ENCODE data around the gene OR4D10. TPM values are rescaled to one million over a fixed set of nuclear protein-coding genes. Genes with fewer than 3 reads are reported as not detected.
"Not testable (repeated sequence)": the region's sequence is repeated elsewhere in the genome, so short reads cannot be mapped to it uniquely, and the experiment has no call there.

Gene OR4D10
- total RNA-seq = not detected

- Histone ChIP-seq H3K4me3 (ENCODE audit: low read length in 3 of 3) (no peak within 1 kb of the TSS), H3K27me3 (ENCODE audit: control insufficient read depth in 3 of 3, insufficient read depth in 3 of 3, low read length in 3 of 3) (no peaks in the 10 kb centered on the region), H3K9ac (ENCODE audit: low read depth in 1 of 3, low read length in 3 of 3) (no peak within 1 kb of the TSS), H3K27ac (ENCODE audit: low read depth, low read length) (no peak within 1 kb of the TSS), H3K9me3 (ENCODE audit: control insufficient read depth in 3 of 3, low read length in 3 of 3) (no peaks in the 10 kb centered on the region), H3K4me1 (ENCODE audit: control insufficient read depth in 3 of 3, insufficient read depth in 3 of 3, low read length in 3 of 3) (no peaks in the 10 kb centered on the region), H3K36me3 (ENCODE audit: control insufficient read depth in 3 of 3, insufficient read depth in 3 of 3, low read length in 3 of 3) (no peaks in the 10 kb centered on the region)
These were observed at the start of gene OR4D10 for GRCh38 chr11:59473015-59473414. OR4D10 (plus strand) TSS chr11:59473315; CDS start chr11:59477430, 4,115 bp downstream.

DNA sequence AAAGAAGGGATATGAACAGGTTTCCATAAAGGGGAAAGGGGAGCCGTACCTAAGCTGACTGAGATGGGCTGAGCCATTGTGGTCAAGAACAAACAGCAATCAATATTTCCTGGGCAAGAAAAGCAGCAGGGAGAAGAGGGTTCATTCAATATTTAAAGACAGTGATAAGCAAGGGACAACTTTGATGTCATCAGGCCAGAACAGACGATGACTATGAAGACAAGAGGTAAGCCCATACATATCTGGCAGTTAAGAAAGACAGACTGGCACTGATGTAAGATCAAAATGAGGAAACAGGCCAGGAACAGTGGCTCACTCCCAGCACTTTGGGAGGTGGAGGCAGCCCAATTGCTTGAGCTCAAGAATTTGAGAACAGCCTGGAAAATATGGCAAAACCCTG lies 49.3 kb upstream of the OR4D10 start:
- H3K9me3 ChIP-seq (ENCODE audit: control insufficient read depth in 3 of 3, low read length in 3 of 3) = no peaks in the 10 kb centered on the region
- H3K27me3 ChIP-seq (ENCODE audit: control insufficient read depth in 3 of 3, insufficient read depth in 3 of 3, low read length in 3 of 3) = no peaks in the 10 kb centered on the region

GRCh38 chr11:59425131-59425530 lies 48.0 kb upstream of the OR4D10 start:
- Histone ChIP-seq H3K36me3 (ENCODE audit: control insufficient read depth in 3 of 3, insufficient read depth in 3 of 3, low read length in 3 of 3) (no peaks in the 10 kb centered on the region), H3K4me3 (ENCODE audit: low read length in 3 of 3) (no peak overlapping the region), H3K27me3 (ENCODE audit: control insufficient read depth in 3 of 3, insufficient read depth in 3 of 3, low read length in 3 of 3) (no peaks in the 10 kb centered on the region), H3K27ac (ENCODE audit: low read depth, low read length) (no peak overlapping the region), H3K9ac (ENCODE audit: low read depth in 1 of 3, low read length in 3 of 3) (no peak overlapping the region), H3K4me1 (ENCODE audit: control insufficient read depth in 3 of 3, insufficient read depth in 3 of 3, low read length in 3 of 3) (no peaks in the 10 kb centered on the region), H3K9me3 (ENCODE audit: control insufficient read depth in 3 of 3, low read length in 3 of 3) (no peaks in the 10 kb centered on the region)

More for the DNA sequence above, 49.3 kb upstream of the OR4D10 start:
- no peak overlapping the region for H3K27ac ChIP-seq (ENCODE audit: low read depth, low read length)
- no peaks in the 10 kb centered on the region for H3K36me3 ChIP-seq (ENCODE audit: control insufficient read depth in 3 of 3, insufficient read depth in 3 of 3, low read length in 3 of 3)
- H3K9ac ChIP-seq (ENCODE audit: low read depth in 1 of 3, low read length in 3 of 3) = no peak overlapping the region
- no peaks in the 10 kb centered on the region for H3K4me1 ChIP-seq (ENCODE audit: control insufficient read depth in 3 of 3, insufficient read depth in 3 of 3, low read length in 3 of 3)
- no peak overlapping the region for H3K4me3 ChIP-seq (ENCODE audit: low read length in 3 of 3)

GRCh38 chr11:59426361-59427067 lies 46.6 kb upstream of the OR4D10 start, which contains the start of gene OR5A2:
OR5A2 (minus strand) TSS chr11:59426413; CDS start chr11:59422953, 3,460 bp downstream.
- Histone ChIP-seq H3K4me1 (ENCODE audit: control insufficient read depth in 3 of 3, insufficient read depth in 3 of 3, low read length in 3 of 3) (no peaks in the 10 kb centered on the region), H3K9ac (ENCODE audit: low read depth in 1 of 3, low read length in 3 of 3) (no peak within 1 kb of the TSS), H3K27me3 (ENCODE audit: control insufficient read depth in 3 of 3, insufficient read depth in 3 of 3, low read length in 3 of 3) (no peaks in the 10 kb centered on the region), H3K4me3 (ENCODE audit: low read length in 3 of 3) (no peak within 1 kb of the TSS), H3K9me3 (ENCODE audit: control insufficient read depth in 3 of 3, low read length in 3 of 3) (no peaks in the 10 kb centered on the region), H3K36me3 (ENCODE audit: control insufficient read depth in 3 of 3, insufficient read depth in 3 of 3, low read length in 3 of 3) (no peaks in the 10 kb centered on the region), H3K27ac (ENCODE audit: low read depth, low read length) (no peak within 1 kb of the TSS)

DNA sequence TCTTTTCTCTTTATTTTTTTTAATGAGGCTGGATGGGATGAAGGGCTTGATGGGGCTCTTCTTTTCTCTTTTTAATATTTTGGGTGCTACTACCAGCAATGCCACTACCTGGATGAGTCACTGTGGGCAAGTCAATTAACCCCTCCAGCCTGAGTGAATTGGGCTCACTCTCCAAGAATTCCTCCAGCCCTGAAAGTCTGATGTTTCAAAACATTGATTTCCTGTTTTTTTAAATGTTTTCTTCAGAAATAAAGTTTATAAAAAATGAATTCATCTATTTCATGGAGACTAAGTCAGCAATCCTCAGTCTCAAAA lies 46.1 kb upstream of the OR4D10 start:
- Histone ChIP-seq H3K27ac (ENCODE audit: low read depth, low read length) (no peak overlapping the region), H3K4me1 (ENCODE audit: control insufficient read depth in 3 of 3, insufficient read depth in 3 of 3, low read length in 3 of 3) (no peaks in the 10 kb centered on the region), H3K27me3 (ENCODE audit: control insufficient read depth in 3 of 3, insufficient read depth in 3 of 3, low read length in 3 of 3) (no peaks in the 10 kb centered on the region), H3K9ac (ENCODE audit: low read depth in 1 of 3, low read length in 3 of 3) (no peak overlapping the region), H3K9me3 (ENCODE audit: control insufficient read depth in 3 of 3, low read length in 3 of 3) (no peaks in the 10 kb centered on the region), H3K4me3 (ENCODE audit: low read length in 3 of 3) (no peak overlapping the region), H3K36me3 (ENCODE audit: control insufficient read depth in 3 of 3, insufficient read depth in 3 of 3, low read length in 3 of 3) (no peaks in the 10 kb centered on the region)

- Histone ChIP-seq H3K36me3 (ENCODE audit: control insufficient read depth in 3 of 3, insufficient read depth in 3 of 3, low read length in 3 of 3) (no peaks in the 10 kb centered on the region), H3K9ac (ENCODE audit: low read depth in 1 of 3, low read length in 3 of 3) (no peak overlapping the region), H3K4me3 (ENCODE audit: low read length in 3 of 3) (no peak overlapping the region), H3K27ac (ENCODE audit: low read depth, low read length) (no peak overlapping the region), H3K9me3 (ENCODE audit: control insufficient read depth in 3 of 3, low read length in 3 of 3) (no peaks in the 10 kb centered on the region), H3K4me1 (ENCODE audit: control insufficient read depth in 3 of 3, insufficient read depth in 3 of 3, low read length in 3 of 3) (no peaks in the 10 kb centered on the region), H3K27me3 (ENCODE audit: control insufficient read depth in 3 of 3, insufficient read depth in 3 of 3, low read length in 3 of 3) (no peaks in the 10 kb centered on the region)
These were observed 43.1 kb upstream of the OR4D10 start for GRCh38 chr11:59429924-59430516.

GRCh38 chr11:59436169-59436568 lies 36.9 kb upstream of the OR4D10 start, which contains the start of gene OR5A1:
OR5A1 (plus strand) TSS chr11:59436469; CDS start chr11:59443169, 6,700 bp downstream.
- no peaks in the 10 kb centered on the region for H3K9me3 ChIP-seq (ENCODE audit: control insufficient read depth in 3 of 3, low read length in 3 of 3)
- H3K27me3 ChIP-seq (ENCODE audit: control insufficient read depth in 3 of 3, insufficient read depth in 3 of 3, low read length in 3 of 3) = no peaks in the 10 kb centered on the region
- no peak within 1 kb of the TSS for H3K4me3 ChIP-seq (ENCODE audit: low read length in 3 of 3)
- no peak within 1 kb of the TSS for H3K9ac ChIP-seq (ENCODE audit: low read depth in 1 of 3, low read length in 3 of 3)
- H3K4me1 ChIP-seq (ENCODE audit: control insufficient read depth in 3 of 3, insufficient read depth in 3 of 3, low read length in 3 of 3) = no peaks in the 10 kb centered on the region
- H3K27ac ChIP-seq (ENCODE audit: low read depth, low read length) = no peak within 1 kb of the TSS
- H3K36me3 ChIP-seq (ENCODE audit: control insufficient read depth in 3 of 3, insufficient read depth in 3 of 3, low read length in 3 of 3) = no peaks in the 10 kb centered on the region

DNA sequence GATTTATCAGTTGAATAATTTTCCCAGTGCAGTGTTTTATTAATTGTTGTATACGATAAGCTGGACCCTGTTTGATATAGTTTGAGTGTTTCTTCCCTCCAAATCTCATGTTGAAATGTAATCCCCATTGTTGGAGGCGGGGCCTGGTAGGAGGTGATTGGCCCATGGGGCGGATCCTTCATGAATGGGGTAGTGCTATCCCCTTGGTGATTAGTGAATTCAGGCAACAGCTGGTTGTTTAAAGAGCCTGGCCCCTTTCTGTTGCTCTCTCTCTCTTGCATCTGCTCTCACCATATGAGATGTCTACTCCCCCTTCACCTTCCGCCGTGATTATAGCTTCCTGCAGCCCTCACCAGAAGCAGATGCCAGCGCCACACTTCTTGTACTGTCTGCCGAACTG lies 35.3 kb upstream of the OR4D10 start:
- no peak overlapping the region for H3K9ac ChIP-seq (ENCODE audit: low read depth in 1 of 3, low read length in 3 of 3)
- H3K4me1 ChIP-seq (ENCODE audit: control insufficient read depth in 3 of 3, insufficient read depth in 3 of 3, low read length in 3 of 3) = no peaks in the 10 kb centered on the region
- no peaks in the 10 kb centered on the region for H3K9me3 ChIP-seq (ENCODE audit: control insufficient read depth in 3 of 3, low read length in 3 of 3)
- no peaks in the 10 kb centered on the region for H3K36me3 ChIP-seq (ENCODE audit: control insufficient read depth in 3 of 3, insufficient read depth in 3 of 3, low read length in 3 of 3)
- H3K27me3 ChIP-seq (ENCODE audit: control insufficient read depth in 3 of 3, insufficient read depth in 3 of 3, low read length in 3 of 3) = no peaks in the 10 kb centered on the region
- no peak overlapping the region for H3K4me3 ChIP-seq (ENCODE audit: low read length in 3 of 3)
- no peak overlapping the region for H3K27ac ChIP-seq (ENCODE audit: low read depth, low read length)

GRCh38 chr11:59445624-59446023 lies 27.5 kb upstream of the OR4D10 start:
- not testable (repeated sequence) for H3K4me3 ChIP-seq (ENCODE audit: low read length in 3 of 3); H3K36me3 ChIP-seq (ENCODE audit: control insufficient read depth in 3 of 3, insufficient read depth in 3 of 3, low read length in 3 of 3); H3K4me1 ChIP-seq (ENCODE audit: control insufficient read depth in 3 of 3, insufficient read depth in 3 of 3, low read length in 3 of 3); H3K9me3 ChIP-seq (ENCODE audit: control insufficient read depth in 3 of 3, low read length in 3 of 3); H3K27ac ChIP-seq (ENCODE audit: low read depth, low read length); H3K27me3 ChIP-seq (ENCODE audit: control insufficient read depth in 3 of 3, insufficient read depth in 3 of 3, low read length in 3 of 3); H3K9ac ChIP-seq (ENCODE audit: low read depth in 1 of 3, low read length in 3 of 3)

- Histone ChIP-seq H3K4me1 (ENCODE audit: control insufficient read depth in 3 of 3, insufficient read depth in 3 of 3, low read length in 3 of 3) (no peaks in the 10 kb centered on the region), H3K27me3 (ENCODE audit: control insufficient read depth in 3 of 3, insufficient read depth in 3 of 3, low read length in 3 of 3) (no peaks in the 10 kb centered on the region), H3K9me3 (ENCODE audit: control insufficient read depth in 3 of 3, low read length in 3 of 3) (no peaks in the 10 kb centered on the region), H3K27ac (ENCODE audit: low read depth, low read length) (no peak overlapping the region), H3K36me3 (ENCODE audit: control insufficient read depth in 3 of 3, insufficient read depth in 3 of 3, low read length in 3 of 3) (no peaks in the 10 kb centered on the region), H3K4me3 (ENCODE audit: low read length in 3 of 3) (no peak overlapping the region), H3K9ac (ENCODE audit: low read depth in 1 of 3, low read length in 3 of 3) (no peak overlapping the region)
These were observed 24.6 kb upstream of the OR4D10 start for GRCh38 chr11:59448484-59448883.
